ENCODE data around the gene ELN. TPM values are rescaled to one million over a fixed set of nuclear protein-coding genes. Genes with fewer than 3 reads are reported as not detected.

Gene ELN
- total RNA-seq, 1 donor from 2014 or later: not detected

DNA sequence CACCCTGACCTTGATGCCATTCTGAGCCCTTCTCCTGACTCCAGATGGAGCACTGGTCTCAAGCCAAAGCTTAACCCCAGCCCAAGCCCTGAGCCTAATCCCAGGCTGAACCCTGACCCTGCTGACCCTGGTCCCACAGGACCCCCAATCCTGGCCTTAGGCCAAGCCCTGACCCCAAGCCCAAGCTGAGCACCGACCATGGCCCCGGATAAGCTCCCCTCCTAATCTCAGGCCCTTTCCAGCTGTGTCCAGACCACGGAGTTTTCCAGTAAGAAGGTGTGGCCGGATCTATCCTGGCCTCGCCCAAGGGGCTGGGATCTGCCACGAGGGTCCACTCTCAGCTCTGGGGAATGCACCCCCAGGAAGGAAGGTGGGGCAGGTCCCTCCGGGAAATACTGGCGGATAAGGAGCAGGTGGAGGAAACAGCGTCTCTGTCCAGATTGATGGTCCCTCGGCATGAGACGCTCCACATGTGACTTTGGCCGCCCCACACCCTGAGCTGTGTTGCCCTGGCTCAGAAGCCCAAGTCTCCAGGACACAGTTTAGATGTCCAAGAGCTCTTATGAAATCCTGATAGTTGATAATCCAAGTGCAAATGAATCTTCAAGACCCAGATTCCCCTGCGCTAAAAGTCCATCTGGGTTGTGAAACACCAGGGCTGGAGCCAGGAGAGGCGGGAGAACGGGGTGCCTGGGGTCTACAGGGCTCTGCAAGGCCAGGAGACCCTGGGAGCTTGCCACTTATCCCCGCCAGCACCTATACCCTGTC is 10.4 kb downstream of the ELN start:
- no peaks in the 10 kb centered on the region for H3K36me3 Mint-ChIP-seq (ENCODE audit: low read depth)
- H3K27ac Mint-ChIP-seq: no peak overlapping the region
- H3K4me3 Mint-ChIP-seq: no peak overlapping the region
- POLR2A ChIA-PET: no interaction called here
- no peak for ATAC-seq (ENCODE audit: low read depth)
- intact Hi-C loops (cut with micrococcal nuclease): no loop called here
- H3K27me3 Mint-ChIP-seq: peaks cover 13% of the 10 kb centered on the region
- H3K9me3 Mint-ChIP-seq: no peaks in the 10 kb centered on the region
- DNase-seq: no peak
- CTCF ChIA-PET: interaction anchor here (1.5 kb wide), 1 partner anchor 12 kb away, joined by 5 read pairs; no protein-coding TSS in a partner anchor
- H3K4me1 Mint-ChIP-seq: no peaks in the 10 kb centered on the region
- TF ChIP-seq, protein P1, sequence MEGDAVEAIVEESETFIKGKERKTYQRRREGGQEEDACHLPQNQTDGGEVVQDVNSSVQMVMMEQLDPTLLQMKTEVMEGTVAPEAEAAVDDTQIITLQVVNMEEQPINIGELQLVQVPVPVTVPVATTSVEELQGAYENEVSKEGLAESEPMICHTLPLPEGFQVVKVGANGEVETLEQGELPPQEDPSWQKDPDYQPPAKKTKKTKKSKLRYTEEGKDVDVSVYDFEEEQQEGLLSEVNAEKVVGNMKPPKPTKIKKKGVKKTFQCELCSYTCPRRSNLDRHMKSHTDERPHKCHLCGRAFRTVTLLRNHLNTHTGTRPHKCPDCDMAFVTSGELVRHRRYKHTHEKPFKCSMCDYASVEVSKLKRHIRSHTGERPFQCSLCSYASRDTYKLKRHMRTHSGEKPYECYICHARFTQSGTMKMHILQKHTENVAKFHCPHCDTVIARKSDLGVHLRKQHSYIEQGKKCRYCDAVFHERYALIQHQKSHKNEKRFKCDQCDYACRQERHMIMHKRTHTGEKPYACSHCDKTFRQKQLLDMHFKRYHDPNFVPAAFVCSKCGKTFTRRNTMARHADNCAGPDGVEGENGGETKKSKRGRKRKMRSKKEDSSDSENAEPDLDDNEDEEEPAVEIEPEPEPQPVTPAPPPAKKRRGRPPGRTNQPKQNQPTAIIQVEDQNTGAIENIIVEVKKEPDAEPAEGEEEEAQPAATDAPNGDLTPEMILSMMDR (IDR thresholded peaks at IDR 0.05): no peak

DNA sequence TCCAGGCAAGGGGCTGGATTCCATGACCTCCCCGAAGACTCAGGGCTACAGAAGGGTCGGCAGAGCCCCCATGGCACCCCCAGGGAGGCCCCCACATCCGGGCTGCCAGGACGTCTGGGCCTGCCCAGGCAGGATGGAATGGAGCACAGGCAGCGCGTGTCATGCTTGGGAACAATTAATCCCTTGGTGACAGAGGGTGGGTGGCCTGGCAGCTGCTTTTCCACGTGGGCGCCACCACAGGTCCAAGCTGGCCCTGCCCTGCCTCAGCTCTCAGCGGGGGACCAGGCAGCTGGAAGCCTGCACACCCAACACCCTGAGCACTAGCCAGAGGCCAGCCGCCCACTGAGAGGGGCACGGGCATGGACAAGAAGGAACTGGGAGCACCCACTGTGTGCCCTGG is 11.4 kb downstream of the ELN start:
- Mint-ChIP-seq H3K27ac (no peak overlapping the region), H3K4me3 (no peak overlapping the region), H3K9me3 (no peaks in the 10 kb centered on the region), H3K27me3 (peaks cover 13% of the 10 kb centered on the region), H3K4me1 (no peaks in the 10 kb centered on the region), H3K36me3 (ENCODE audit: low read depth) (no peaks in the 10 kb centered on the region)
- ChIA-PET POLR2A (no interaction called here), CTCF (interaction anchor here (1.5 kb wide), 1 partner anchor 13 kb away, joined by 5 read pairs; no protein-coding TSS in a partner anchor)
- intact Hi-C loops (cut with micrococcal nuclease): no loop called here
- TF ChIP-seq, protein P1 (IDR thresholded peaks at IDR 0.05): no peak
- DNase-seq (no peak), ATAC-seq (ENCODE audit: low read depth) (no peak)

DNA sequence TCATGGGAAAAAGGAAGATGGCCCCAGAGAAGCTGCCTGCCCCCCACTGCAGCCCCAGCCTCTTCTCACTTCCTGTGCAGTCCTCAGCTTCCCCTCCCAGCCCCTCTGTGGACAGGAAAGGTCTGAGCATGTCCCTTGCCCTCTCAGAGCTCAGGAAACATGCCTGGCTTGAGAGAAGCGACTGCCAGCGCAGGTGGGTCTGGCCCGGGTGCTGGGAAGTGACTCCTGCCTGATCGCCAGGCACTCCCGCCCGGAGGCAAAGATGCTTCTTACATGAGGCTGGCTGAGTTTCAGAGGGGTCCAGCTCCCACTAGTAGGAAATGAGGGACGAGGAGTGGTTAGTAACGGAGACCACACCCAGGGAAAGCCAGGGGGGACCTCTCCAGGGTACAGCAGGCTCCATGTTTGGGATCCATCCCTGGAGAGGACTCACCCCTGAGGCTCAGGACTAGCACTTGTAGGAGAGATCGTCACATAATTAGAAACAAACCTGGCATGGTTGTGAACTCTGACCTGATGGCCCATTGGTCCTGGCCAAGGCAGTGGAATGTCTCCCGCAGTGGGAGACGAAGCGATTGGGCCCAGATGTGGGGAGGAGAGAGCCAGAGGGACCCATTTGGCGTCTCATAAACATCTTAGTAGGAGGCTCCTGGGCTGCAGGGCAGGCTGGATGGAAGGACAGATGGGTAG is 12.3 kb downstream of the ELN start:
- Mint-ChIP-seq H3K27me3 (peaks cover 13% of the 10 kb centered on the region), H3K27ac (no peak overlapping the region), H3K9me3 (no peaks in the 10 kb centered on the region), H3K36me3 (ENCODE audit: low read depth) (no peaks in the 10 kb centered on the region), H3K4me1 (no peaks in the 10 kb centered on the region), H3K4me3 (no peak overlapping the region)
- ATAC-seq (ENCODE audit: low read depth): no peak
- CTCF ChIA-PET: no interaction called here
- POLR2A ChIA-PET: no interaction called here
- DNase-seq: no peak
- intact Hi-C loops (cut with micrococcal nuclease): no loop called here
- TF ChIP-seq, protein P1 (IDR thresholded peaks at IDR 0.05): no peak

DNA sequence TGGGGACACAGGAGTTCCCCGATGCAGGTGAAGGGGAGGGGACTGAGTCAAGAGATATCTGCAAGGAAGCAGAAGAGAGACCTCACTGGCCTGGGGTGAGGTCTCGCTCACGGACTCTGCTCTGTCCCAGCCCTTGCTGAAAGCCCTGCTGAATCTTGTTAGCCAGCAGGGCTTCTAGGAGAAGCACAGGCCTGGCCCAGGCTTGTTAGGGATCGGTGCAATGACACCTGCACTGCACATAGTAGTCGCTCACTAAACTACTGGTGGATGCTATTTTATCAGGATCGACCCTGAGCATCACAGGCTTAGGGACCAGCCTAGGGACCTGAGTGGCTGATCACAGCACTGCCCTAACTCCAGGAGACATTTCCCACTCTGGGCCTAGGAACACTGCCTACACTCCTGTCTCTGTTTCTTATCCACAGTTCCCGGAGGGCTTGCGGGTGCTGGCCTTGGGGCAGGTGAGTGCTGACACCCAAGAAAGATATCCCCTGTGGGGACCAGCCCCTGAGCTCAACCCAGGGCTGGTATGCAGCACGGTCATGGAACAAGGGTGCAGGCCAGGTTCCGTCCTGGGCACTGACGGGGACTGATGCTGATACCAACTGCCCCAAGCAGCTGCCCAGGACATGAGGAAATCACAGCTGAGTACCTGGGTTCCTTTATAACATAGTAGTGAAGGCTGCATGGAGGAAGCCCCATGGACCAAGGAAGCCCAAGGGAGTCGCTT is 13.0 kb downstream of the ELN start:
- no peak overlapping the region for H3K27ac Mint-ChIP-seq
- TF ChIP-seq, protein P1 (IDR thresholded peaks at IDR 0.05): no peak
- H3K4me3 Mint-ChIP-seq: no peak overlapping the region
- DNase-seq (no peak), ATAC-seq (ENCODE audit: low read depth) (no peak)
- H3K9me3 Mint-ChIP-seq: no peaks in the 10 kb centered on the region
- H3K27me3 Mint-ChIP-seq: peaks cover 13% of the 10 kb centered on the region
- ChIA-PET CTCF (no interaction called here), POLR2A (no interaction called here)
- no peaks in the 10 kb centered on the region for H3K36me3 Mint-ChIP-seq (ENCODE audit: low read depth)
- no peaks in the 10 kb centered on the region for H3K4me1 Mint-ChIP-seq
- intact Hi-C loops (cut with micrococcal nuclease): no loop called here
